Measurements from ENCODE around the gene RTP3. TPM values are rescaled to one million over a fixed set of nuclear protein-coding genes. Genes with fewer than 3 reads are reported as not detected.

The RTP3 gene
- total RNA-seq (not detected), polyA plus RNA-seq (not detected)

DNA sequence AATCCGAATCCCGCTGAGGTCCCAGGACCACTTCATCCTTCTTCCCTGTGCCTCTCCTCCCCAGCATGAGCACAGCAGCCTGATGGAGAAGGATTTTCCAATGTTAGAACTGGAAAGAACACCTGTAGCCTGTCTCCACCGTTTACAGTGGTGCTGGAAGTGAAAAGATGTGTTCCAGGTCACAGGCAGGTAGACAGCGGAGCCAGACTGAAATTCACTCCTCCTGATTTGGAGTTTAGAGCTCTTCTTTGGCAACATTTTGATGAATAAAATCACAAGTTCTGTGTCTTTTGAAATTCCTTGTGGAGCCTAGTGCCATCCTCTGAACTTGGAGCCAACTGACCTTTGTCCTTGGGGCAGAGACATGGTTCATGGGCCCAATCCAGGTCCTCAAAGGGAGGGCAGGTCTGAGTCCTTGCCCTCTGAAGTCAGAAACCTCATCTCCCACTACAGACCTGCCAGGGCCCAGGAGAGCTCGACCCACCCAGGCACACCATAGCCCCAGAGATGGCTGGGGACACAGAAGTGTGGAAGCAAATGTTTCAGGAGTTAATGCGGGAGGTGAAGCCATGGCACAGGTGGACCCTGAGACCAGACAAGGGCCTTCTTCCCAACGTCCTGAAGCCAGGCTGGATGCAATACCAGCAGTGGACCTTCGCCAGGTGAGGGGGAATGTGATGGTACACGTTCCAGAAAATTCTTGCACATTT lies at the start of gene RTP3:
RTP3 (plus strand) TSS at position 421 of the 710 bp plus-strand sequence; CDS start at position 508, 87 bp downstream.
- no peak for TF ChIP-seq CTCF (IDR thresholded peaks at IDR 0.05)
- TF ChIP-seq POLR2AphosphoS5 (IDR thresholded peaks at IDR 0.05), result no peak
- no peak for TF ChIP-seq POLR2A (IDR thresholded peaks at IDR 0.05)
- TF ChIP-seq EP300 (IDR thresholded peaks at IDR 0.05), result no peak
- intact Hi-C loops (cut with DNase I), result no loop called here
- Histone ChIP-seq H3K27ac (no peak within 1 kb of the TSS), H3K9me3 (no peaks in the 10 kb centered on the region), H3K4me3 (no peak within 1 kb of the TSS), H3K4me1 (peaks cover 0 to 8% (median 4%) of the 10 kb centered on the region in 4 donors), H3K27me3 (no peaks in the 10 kb centered on the region), H3K36me3 (no peaks in the 10 kb centered on the region)
- WGBS, 2 donors, result 74 to 84% methylated on average over 9 of the region's 9 CpGs
- no peak for DNase-seq

GRCh38 chr3:46448721-46449120 lies 49.1 kb upstream of the RTP3 start:
- WGBS, 2 donors, result 91 to 94% methylated on average over 17 of the region's 17 CpGs
- Histone ChIP-seq H3K9me3 (no peaks in the 10 kb centered on the region), H3K4me1 (no peaks in the 10 kb centered on the region), H3K27ac (no peak overlapping the region), H3K36me3 (no peaks in the 10 kb centered on the region), H3K4me3 (no peak overlapping the region), H3K27me3 (no peaks in the 10 kb centered on the region)
- no peak for DNase-seq
- intact Hi-C loops (cut with DNase I), result loop anchor here (10.0 kb wide), 3 partner anchors 364 to 684 kb away; no protein-coding TSS in a partner anchor
- TF ChIP-seq EP300 (IDR thresholded peaks at IDR 0.05), result no peak
- no peak for TF ChIP-seq POLR2AphosphoS5 (IDR thresholded peaks at IDR 0.05)
- TF ChIP-seq CTCF (IDR thresholded peaks at IDR 0.05), result no peak
- no peak for TF ChIP-seq POLR2A (IDR thresholded peaks at IDR 0.05)

GRCh38 chr3:46449755-46450552 lies 47.8 kb upstream of the RTP3 start:
- intact Hi-C loops (cut with DNase I), result loop anchor here (10.0 kb wide), 3 partner anchors 365 to 685 kb away; no protein-coding TSS in a partner anchor
- Histone ChIP-seq H3K27me3 (no peaks in the 10 kb centered on the region), H3K4me3 (no peak overlapping the region), H3K27ac (no peak overlapping the region), H3K4me1 (no peaks in the 10 kb centered on the region), H3K36me3 (no peaks in the 10 kb centered on the region), H3K9me3 (no peaks in the 10 kb centered on the region)
- no peak for DNase-seq
- 67 to 75% methylated on average over 14 of the region's 14 CpGs for WGBS, 2 donors
- TF ChIP-seq POLR2A (IDR thresholded peaks at IDR 0.05) (no peak), CTCF (IDR thresholded peaks at IDR 0.05) (peak in 1 of 4 experiments; percentile 17)

GRCh38 chr3:46453526-46454208 lies 44.1 kb upstream of the RTP3 start:
- H3K27ac ChIP-seq, result no peak overlapping the region
- WGBS, 2 donors, result 72 to 75% methylated on average over 7 of the region's 7 CpGs
- intact Hi-C loops (cut with DNase I), result no loop called here
- H3K9me3 ChIP-seq, result no peaks in the 10 kb centered on the region
- no peak overlapping the region for H3K4me3 ChIP-seq
- H3K27me3 ChIP-seq, result no peaks in the 10 kb centered on the region
- DNase-seq, result no peak
- no peaks in the 10 kb centered on the region for H3K4me1 ChIP-seq
- H3K36me3 ChIP-seq, result no peaks in the 10 kb centered on the region
- TF ChIP-seq POLR2AphosphoS5 (IDR thresholded peaks at IDR 0.05) (no peak), EP300 (IDR thresholded peaks at IDR 0.05) (no peak), POLR2A (IDR thresholded peaks at IDR 0.05) (no peak), CTCF (IDR thresholded peaks at IDR 0.05) (no peak)

All from sigmoid colon (tissue), 7 donors.